Osteocyte (in vitro differentiated cells): ENCODE measurements around the gene CTNNA1. TPM values are rescaled to one million over a fixed set of nuclear protein-coding genes. Genes with fewer than 3 reads are reported as not detected.

Experiments
- DNase-seq: peaks from one replicate; pipeline ENCODE4 v3.0.0; 2021; ENCODE audit warnings: mixed read lengths; ENCODE audit not compliant: unreplicated experiment; ENCODE audit errors: extremely low spot score
- H3K27ac Mint-ChIP-seq: one replicate; pipeline ENCODE4 v1.8.0; 2021; ENCODE audit warnings: mild to moderate bottlenecking, mixed read lengths; ENCODE audit not compliant: unreplicated experiment
- H3K27me3 Mint-ChIP-seq: one replicate; pipeline ENCODE4 v1.8.0; 2021; ENCODE audit warnings: mixed read lengths; ENCODE audit not compliant: unreplicated experiment
- H3K36me3 Mint-ChIP-seq: one replicate; pipeline ENCODE4 v1.8.0; 2021; ENCODE audit warnings: mixed read lengths; ENCODE audit not compliant: unreplicated experiment
- H3K4me1 Mint-ChIP-seq: one replicate; pipeline ENCODE4 v1.8.0; 2021; ENCODE audit warnings: mixed read lengths; ENCODE audit not compliant: unreplicated experiment
- H3K4me3 Mint-ChIP-seq: one replicate; pipeline ENCODE4 v1.8.0; 2021; ENCODE audit warnings: mild to moderate bottlenecking, moderate library complexity, mixed read lengths; ENCODE audit not compliant: unreplicated experiment
- H3K9me3 Mint-ChIP-seq: one replicate; pipeline ENCODE4 v1.8.0; 2021; ENCODE audit warnings: mixed read lengths; ENCODE audit not compliant: unreplicated experiment
- total RNA-seq: library from RNA; stranded (reverse); gene quantifications from 2 replicates; pipeline ENCODE4 v1.2.1, GENCODE V29; 2021
- TF ChIP-seq, protein P1 (sequence below): fragments of 200-600 bp; sonication (generic); IDR thresholded peaks from 2 replicates; pipeline ENCODE4 v1.5.0; 2021; ENCODE audit warnings: antibody characterized with exemption, mild to moderate bottlenecking, moderate library complexity

CTNNA1 gene
- total RNA-seq, 1 donor from 2014 or later: 375 TPM

DNA sequence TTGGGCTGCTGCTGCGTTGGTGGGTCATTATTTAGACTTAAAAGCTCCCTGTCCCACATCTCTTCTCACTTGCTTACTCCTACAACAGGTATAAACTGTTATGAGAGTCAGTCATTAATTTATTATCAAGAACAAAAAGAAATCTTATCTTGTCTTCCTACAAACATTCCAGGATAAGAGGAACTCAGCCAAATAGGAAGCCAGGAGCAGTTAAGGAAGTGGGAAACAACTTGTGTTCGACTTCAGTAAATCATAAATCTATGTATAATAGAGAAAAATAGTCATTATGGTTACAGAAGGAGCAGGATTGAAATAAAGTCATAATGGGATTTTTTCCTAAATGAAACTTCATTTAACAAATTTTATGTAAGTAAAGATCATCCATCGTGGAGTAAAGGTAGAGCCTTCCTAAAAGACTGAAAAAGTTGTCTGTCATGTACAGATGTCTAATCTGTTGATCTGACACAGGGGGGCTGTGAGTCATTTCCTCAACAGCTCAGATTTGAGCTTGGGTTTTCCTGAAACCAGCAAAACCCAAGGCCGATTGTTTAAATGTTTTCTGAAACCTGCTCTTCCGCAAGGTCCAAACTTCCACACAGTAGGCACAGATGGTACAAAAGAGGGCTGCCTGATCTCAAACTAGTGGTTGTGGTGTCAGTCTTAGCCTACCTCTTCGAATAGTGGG lies 147.2 kb downstream of the CTNNA1 start:
- H3K27ac Mint-ChIP-seq: peak overlapping the region; percentile 82
- DNase-seq: no peak

DNA sequence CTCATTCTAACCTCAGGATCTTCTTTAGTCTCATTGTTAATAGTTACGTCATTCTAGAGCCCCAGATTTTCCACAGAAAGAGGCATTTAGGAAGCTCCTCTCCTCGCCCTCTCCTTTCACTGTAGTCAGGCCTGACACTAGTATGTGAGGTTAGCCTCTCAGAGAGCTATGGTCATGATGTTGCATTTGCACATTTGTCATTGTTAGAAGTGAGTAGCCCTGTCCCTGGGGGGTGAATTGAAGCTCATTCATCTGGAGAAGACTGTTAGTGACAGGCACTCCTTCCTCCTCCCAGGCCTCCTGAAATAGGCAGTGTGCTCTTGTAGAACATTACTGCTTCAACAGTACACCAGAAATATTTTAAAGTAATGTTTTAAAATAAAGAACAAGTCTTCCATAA lies 148.5 kb downstream of the CTNNA1 start:
- H3K4me3 Mint-ChIP-seq: no peak overlapping the region
- no peaks in the 10 kb centered on the region for H3K27me3 Mint-ChIP-seq
- H3K36me3 Mint-ChIP-seq: peaks cover 55% of the 10 kb centered on the region
- peaks cover 7% of the 10 kb centered on the region for H3K9me3 Mint-ChIP-seq
- DNase-seq: no peak
- H3K27ac Mint-ChIP-seq: peak overlapping the region; percentile 82
- peaks cover 56% of the 10 kb centered on the region for H3K4me1 Mint-ChIP-seq
- TF ChIP-seq, protein P1, sequence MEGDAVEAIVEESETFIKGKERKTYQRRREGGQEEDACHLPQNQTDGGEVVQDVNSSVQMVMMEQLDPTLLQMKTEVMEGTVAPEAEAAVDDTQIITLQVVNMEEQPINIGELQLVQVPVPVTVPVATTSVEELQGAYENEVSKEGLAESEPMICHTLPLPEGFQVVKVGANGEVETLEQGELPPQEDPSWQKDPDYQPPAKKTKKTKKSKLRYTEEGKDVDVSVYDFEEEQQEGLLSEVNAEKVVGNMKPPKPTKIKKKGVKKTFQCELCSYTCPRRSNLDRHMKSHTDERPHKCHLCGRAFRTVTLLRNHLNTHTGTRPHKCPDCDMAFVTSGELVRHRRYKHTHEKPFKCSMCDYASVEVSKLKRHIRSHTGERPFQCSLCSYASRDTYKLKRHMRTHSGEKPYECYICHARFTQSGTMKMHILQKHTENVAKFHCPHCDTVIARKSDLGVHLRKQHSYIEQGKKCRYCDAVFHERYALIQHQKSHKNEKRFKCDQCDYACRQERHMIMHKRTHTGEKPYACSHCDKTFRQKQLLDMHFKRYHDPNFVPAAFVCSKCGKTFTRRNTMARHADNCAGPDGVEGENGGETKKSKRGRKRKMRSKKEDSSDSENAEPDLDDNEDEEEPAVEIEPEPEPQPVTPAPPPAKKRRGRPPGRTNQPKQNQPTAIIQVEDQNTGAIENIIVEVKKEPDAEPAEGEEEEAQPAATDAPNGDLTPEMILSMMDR: no peak

More for the DNA sequence above, 147.2 kb downstream of the CTNNA1 start:
- TF ChIP-seq, protein P1: no peak
- peaks cover 49% of the 10 kb centered on the region for H3K36me3 Mint-ChIP-seq
- H3K9me3 Mint-ChIP-seq: peaks cover 7% of the 10 kb centered on the region
- no peak overlapping the region for H3K4me3 Mint-ChIP-seq
- H3K4me1 Mint-ChIP-seq: peaks cover 53% of the 10 kb centered on the region
- H3K27me3 Mint-ChIP-seq: no peaks in the 10 kb centered on the region

DNA sequence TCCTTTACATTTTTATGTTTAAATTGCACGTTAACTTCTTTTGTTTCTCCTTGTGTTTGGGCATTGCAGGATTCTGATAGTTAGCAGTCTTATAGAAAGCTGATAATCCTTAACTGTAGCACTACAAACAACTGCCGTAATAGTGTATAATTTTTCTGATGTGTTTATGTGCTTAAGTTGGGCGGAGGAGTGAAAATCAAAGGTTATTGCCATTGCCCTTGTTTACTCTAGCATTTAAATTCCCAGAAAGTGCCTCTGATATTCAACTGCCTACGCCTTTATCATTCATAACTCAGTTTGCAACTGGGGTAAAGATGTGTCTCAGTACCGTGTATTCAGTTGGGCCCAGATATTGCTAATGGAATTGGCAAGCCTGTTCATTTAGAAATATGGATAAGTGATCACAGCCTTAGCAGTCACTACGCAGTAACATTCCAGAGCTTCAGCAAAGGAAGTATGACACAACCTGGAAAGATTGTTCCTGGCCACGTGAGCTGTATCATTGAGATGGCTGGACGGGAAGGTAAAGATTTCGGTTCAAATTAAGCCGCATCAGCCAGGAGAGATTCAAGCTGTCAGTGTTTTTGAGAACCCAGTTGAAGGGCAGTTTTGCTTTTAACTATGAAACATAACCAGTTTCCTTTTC lies 150.0 kb downstream of the CTNNA1 start:
- no peak for DNase-seq
- TF ChIP-seq, protein P1: no peak
- Mint-ChIP-seq H3K4me3 (no peak overlapping the region), H3K27ac (peak overlapping the region; percentile 40), H3K27me3 (no peaks in the 10 kb centered on the region), H3K36me3 (peaks cover 61% of the 10 kb centered on the region), H3K4me1 (peaks cover 46% of the 10 kb centered on the region), H3K9me3 (peaks cover 7% of the 10 kb centered on the region)

DNA sequence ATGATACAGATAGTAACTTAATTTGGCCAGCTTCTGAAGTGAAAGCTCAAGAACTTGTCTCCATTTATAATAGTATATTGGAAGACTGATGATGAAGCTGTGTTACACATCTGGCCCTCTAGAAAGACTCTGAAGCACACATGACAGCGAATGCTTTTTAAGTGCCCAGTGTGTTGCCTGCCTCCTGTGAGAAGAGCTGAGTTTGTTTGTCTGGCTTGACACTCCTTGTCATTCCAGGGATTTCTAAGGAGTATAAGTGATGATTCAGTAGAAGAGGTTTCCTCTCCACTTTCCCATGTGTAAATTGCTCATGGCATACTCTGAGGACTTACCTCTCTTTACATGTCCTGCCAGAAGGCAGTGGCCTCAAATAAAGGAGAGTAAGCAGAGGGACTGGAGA lies 152.3 kb downstream of the CTNNA1 start:
- peaks cover 33% of the 10 kb centered on the region for H3K4me1 Mint-ChIP-seq
- H3K27ac Mint-ChIP-seq: no peak overlapping the region
- H3K27me3 Mint-ChIP-seq: no peaks in the 10 kb centered on the region
- TF ChIP-seq, protein P1: no peak
- H3K36me3 Mint-ChIP-seq: peaks cover 68% of the 10 kb centered on the region
- no peak overlapping the region for H3K4me3 Mint-ChIP-seq
- H3K9me3 Mint-ChIP-seq: no peaks in the 10 kb centered on the region
- no peak for DNase-seq

DNA sequence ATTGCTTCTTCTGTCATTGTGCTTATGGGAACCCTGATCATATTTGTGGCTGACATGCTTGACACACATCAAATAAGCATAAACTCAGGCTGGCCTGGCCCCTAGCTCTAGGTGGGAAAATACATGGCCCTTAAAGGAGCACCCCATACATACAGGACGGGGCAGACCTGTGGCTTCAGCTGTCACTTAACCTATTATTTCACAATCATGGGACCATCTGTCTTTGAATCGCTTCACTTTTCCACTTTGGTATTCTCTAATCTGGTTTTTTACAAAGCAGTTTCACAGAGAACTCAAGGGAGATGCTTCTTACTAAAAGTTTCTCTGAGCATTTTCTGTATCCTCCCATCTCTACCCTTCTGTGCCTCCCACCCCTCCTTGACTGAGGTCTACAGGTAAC lies 156.5 kb downstream of the CTNNA1 start:
- no peaks in the 10 kb centered on the region for H3K9me3 Mint-ChIP-seq
- peaks cover 53% of the 10 kb centered on the region for H3K36me3 Mint-ChIP-seq
- TF ChIP-seq, protein P1: no peak
- H3K4me1 Mint-ChIP-seq: peaks cover 5% of the 10 kb centered on the region
- no peak overlapping the region for H3K4me3 Mint-ChIP-seq
- no peak for DNase-seq
- H3K27ac Mint-ChIP-seq: no peak overlapping the region
- H3K27me3 Mint-ChIP-seq: no peaks in the 10 kb centered on the region
